Fibroblast of lung (primary cell): ENCODE results near the gene IKZF3. TPM values are rescaled to one million over a fixed set of nuclear protein-coding genes. Genes with fewer than 3 reads are reported as not detected.

Experiments
- DNase-seq, 2 donors: peaks; one replicate each; pipeline versions ENCODE4 v3.0.0 to v3.0.0-alpha.2; 2010; ENCODE audit warnings: low read depth in 2 of 2
- H2AFZ ChIP-seq: 2 replicates; pipeline ENCODE4 v1.5.1; 2012; ENCODE audit warnings: low read length, control low read depth, inconsistent platforms
- H3K27ac ChIP-seq: 2 replicates; pipeline ENCODE4 v1.5.1; 2011; ENCODE audit warnings: low read length, control low read depth; ENCODE audit not compliant: insufficient read depth
- H3K27me3 ChIP-seq: 2 replicates; pipeline ENCODE4 v1.5.1; 2011; ENCODE audit warnings: mild to moderate bottlenecking, low read length; ENCODE audit not compliant: control insufficient read depth, insufficient read depth
- H3K36me3 ChIP-seq: 2 replicates; pipeline ENCODE4 v1.5.1; 2011; ENCODE audit warnings: low read length; ENCODE audit not compliant: control insufficient read depth, insufficient read depth
- H3K4me1 ChIP-seq: 2 replicates; pipeline ENCODE4 v1.5.1; 2011; ENCODE audit warnings: low read length; ENCODE audit not compliant: control insufficient read depth, insufficient read depth; ENCODE audit errors: extremely low read depth
- H3K4me2 ChIP-seq: 2 replicates; pipeline ENCODE4 v1.5.1; 2011; ENCODE audit warnings: low read length, control low read depth; ENCODE audit not compliant: insufficient read depth; ENCODE audit errors: extremely low read depth
- H3K4me3 ChIP-seq, 4 experiments: fragments of 200-600 bp in 1 of 4; sonication (generic) in 1 of 4; replicated peaks in 1 of 4; 2 replicates each; pipeline ENCODE4 v1.5.1; 2011 to 2016; ENCODE audit warnings: low read length in 4 of 4, low read depth in 3 of 4, mild to moderate bottlenecking in 3 of 4, control low read depth in 2 of 4, inconsistent platforms in 1 of 4, mixed read lengths in 1 of 4; ENCODE audit not compliant: insufficient read depth in 1 of 4; ENCODE audit errors: control extremely low read depth in 1 of 4
- H3K79me2 ChIP-seq: 2 replicates; pipeline ENCODE4 v1.5.1; 2012; ENCODE audit warnings: mild to moderate bottlenecking, low read length, inconsistent platforms; ENCODE audit not compliant: control insufficient read depth, insufficient read depth
- H3K9ac ChIP-seq: 2 replicates; pipeline ENCODE4 v1.5.1; 2011; ENCODE audit warnings: mild to moderate bottlenecking, low read length, control low read depth; ENCODE audit not compliant: insufficient read depth
- H3K9me3 ChIP-seq: 2 replicates; pipeline ENCODE4 v1.5.1; 2012; ENCODE audit warnings: low read depth, low read length; ENCODE audit not compliant: control insufficient read depth, insufficient read depth
- H4K20me1 ChIP-seq: 2 replicates; pipeline ENCODE4 v1.5.1; 2011; ENCODE audit warnings: low read length; ENCODE audit not compliant: control insufficient read depth, insufficient read depth; ENCODE audit errors: extremely low read depth
- CTCF ChIP-seq, 2 donors: IDR thresholded peaks in 1 of 2; conservative IDR thresholded peaks in 1 of 2; 1 replicate in 1 of 2; 2 replicates in 1 of 2; pipeline ENCODE4 v1.5.1; 2011 to 2012; ENCODE audit warnings: low read length in 2 of 2, control low read depth in 1 of 2, inconsistent platforms in 1 of 2, low read depth in 1 of 2, mild to moderate bottlenecking in 1 of 2
- EZH2 ChIP-seq: IDR thresholded peaks from 2 replicates; pipeline ENCODE4 v1.5.1; 2012; ENCODE audit warnings: low read length, control low read depth, mild to moderate bottlenecking; ENCODE audit errors: missing control alignments
- polyA plus RNA-seq, 2 donors: library from polyadenylated mRNA; depleted of rRNA in 1 of 2; stranded (reverse) in 1 of 2; unstranded in 1 of 2; fragments of >200 nt; gene quantifications; 2 replicates each; pipeline ENCODE4 v1.2.1, GENCODE V29; 2011 to 2012; ENCODE audit warnings: missing spikeins in 1 of 2
- total RNA-seq: library from RNA; depleted of rRNA; stranded (reverse); fragments of >200 nt; gene quantifications from 2 replicates; pipeline ENCODE4 v1.2.1, GENCODE V29; 2014

IKZF3 gene
- total and polyA plus RNA-seq, 2 donors (not counting 1 experiment from before 2014, with no cell fraction given): not detected

GRCh38 chr17:39823407-39824054, 40.6 kb downstream of the IKZF3 start:
- no peaks in the 10 kb centered on the region for H3K36me3 ChIP-seq
- DNase-seq: no peak

GRCh38 chr17:39822051-39822451, 42.1 kb downstream of the IKZF3 start:
- no peaks in the 10 kb centered on the region for H3K27me3 ChIP-seq
- H4K20me1 ChIP-seq: no peaks in the 10 kb centered on the region
- H3K4me2 ChIP-seq: no peak overlapping the region
- no peak for TF ChIP-seq CTCF (conservative IDR thresholded peaks at IDR 0.05 in 1 of 2, IDR thresholded peaks at IDR 0.05 in 1 of 2; ENCODE audit: low read depth in 1 of 2, low read length in 2 of 2)
- no peaks in the 10 kb centered on the region for H3K4me1 ChIP-seq
- DNase-seq: no peak
- no peak overlapping the region for H2AFZ ChIP-seq
- no peak overlapping the region for H3K27ac ChIP-seq
- no peaks in the 10 kb centered on the region for H3K79me2 ChIP-seq
- H3K9ac ChIP-seq: no peak overlapping the region
- H3K4me3 ChIP-seq: no peak overlapping the region
- H3K9me3 ChIP-seq: no peaks in the 10 kb centered on the region
- no peaks in the 10 kb centered on the region for H3K36me3 ChIP-seq

More at GRCh38 chr17:39823407-39824054, 40.6 kb downstream of the IKZF3 start:
- H3K79me2 ChIP-seq: no peaks in the 10 kb centered on the region
- no peak overlapping the region for H3K27ac ChIP-seq
- no peaks in the 10 kb centered on the region for H3K9me3 ChIP-seq
- H3K4me1 ChIP-seq: no peaks in the 10 kb centered on the region
- no peak for TF ChIP-seq CTCF (conservative IDR thresholded peaks at IDR 0.05 in 1 of 2, IDR thresholded peaks at IDR 0.05 in 1 of 2; ENCODE audit: low read depth in 1 of 2, low read length in 2 of 2)
- no peaks in the 10 kb centered on the region for H4K20me1 ChIP-seq
- no peak overlapping the region for H3K4me3 ChIP-seq
- H3K9ac ChIP-seq: no peak overlapping the region
- no peak overlapping the region for H3K4me2 ChIP-seq
- H3K27me3 ChIP-seq: no peaks in the 10 kb centered on the region
- H2AFZ ChIP-seq: no peak overlapping the region

DNA sequence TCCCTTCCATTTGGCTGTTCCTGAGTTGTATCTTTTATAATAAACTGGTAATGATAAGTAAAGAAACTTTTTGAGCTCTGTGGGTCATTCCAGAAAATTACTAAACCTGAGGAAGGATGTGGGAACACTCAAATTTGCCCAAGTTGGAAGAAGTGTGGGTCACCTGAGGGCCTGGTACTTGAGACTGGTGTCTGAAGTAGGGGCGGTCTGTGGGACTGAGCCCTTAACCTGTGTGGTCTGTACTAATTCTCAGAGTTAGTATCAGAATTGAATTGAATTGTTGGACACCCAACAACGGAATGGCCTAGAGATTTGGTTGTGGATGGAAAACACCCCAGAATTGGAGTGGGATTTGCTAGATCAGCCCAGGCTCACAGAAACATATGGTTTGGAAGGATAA, 43.1 kb downstream of the IKZF3 start:
- no peaks in the 10 kb centered on the region for H3K27me3 ChIP-seq
- H3K4me1 ChIP-seq: no peaks in the 10 kb centered on the region
- H3K27ac ChIP-seq: no peak overlapping the region
- no peaks in the 10 kb centered on the region for H3K9me3 ChIP-seq
- H3K36me3 ChIP-seq: no peaks in the 10 kb centered on the region
- H4K20me1 ChIP-seq: no peaks in the 10 kb centered on the region
- H3K4me3 ChIP-seq: no peak overlapping the region
- H3K9ac ChIP-seq: no peak overlapping the region
- H3K79me2 ChIP-seq: no peaks in the 10 kb centered on the region
- DNase-seq: no peak
- H2AFZ ChIP-seq: no peak overlapping the region
- no peak overlapping the region for H3K4me2 ChIP-seq
- TF ChIP-seq CTCF (conservative IDR thresholded peaks at IDR 0.05 in 1 of 2, IDR thresholded peaks at IDR 0.05 in 1 of 2; ENCODE audit: low read depth in 1 of 2, low read length in 2 of 2) (no peak), EZH2 (no peak)
